Progenitor cell of endocrine pancreas (in vitro differentiated cells): ENCODE results near the gene GRIK1. TPM values are rescaled to one million over a fixed set of nuclear protein-coding genes. Genes with fewer than 3 reads are reported as not detected.

Source experiments
- DNase-seq: peaks from one replicate; pipeline ENCODE4 v3.0.0; 2021; ENCODE audit warnings: low spot score; ENCODE audit not compliant: unreplicated experiment
- H3K27ac Mint-ChIP-seq: 2 replicates; pipeline ENCODE4 v1.8.0; 2021; ENCODE audit warnings: mild to moderate bottlenecking, moderate library complexity, mixed read lengths
- H3K27me3 Mint-ChIP-seq: 2 replicates; pipeline ENCODE4 v1.8.0; 2021; ENCODE audit warnings: mixed read lengths
- H3K36me3 Mint-ChIP-seq: 2 replicates; pipeline ENCODE4 v1.8.0; 2022; ENCODE audit warnings: mixed read lengths; ENCODE audit not compliant: insufficient read depth
- H3K4me1 Mint-ChIP-seq: 2 replicates; pipeline ENCODE4 v1.8.0; 2021; ENCODE audit warnings: low read depth, mixed read lengths
- H3K4me3 Mint-ChIP-seq: 2 replicates; pipeline ENCODE4 v1.8.0; 2021; ENCODE audit warnings: low read depth, mild to moderate bottlenecking, moderate library complexity, mixed read lengths
- H3K9me3 Mint-ChIP-seq: 2 replicates; pipeline ENCODE4 v1.8.0; 2021; ENCODE audit warnings: low read depth, mixed read lengths
- CTCF ChIP-seq: fragments of 200-600 bp; sonication (generic); IDR thresholded peaks from one replicate; pipeline ENCODE4 v1.5.0; 2021; ENCODE audit warnings: antibody characterized with exemption, mild to moderate bottlenecking; ENCODE audit not compliant: unreplicated experiment
- total RNA-seq: library from RNA; stranded (reverse); gene quantifications from 2 replicates; pipeline ENCODE4 v1.2.1, GENCODE V29; 2021

GRIK1 gene
- total RNA-seq, 1 donor from 2014 or later: 0.26 TPM

GRCh38 chr21:29641001-29641634 lies 298.7 kb downstream of the GRIK1 start:
- H3K27me3 Mint-ChIP-seq: no peaks in the 10 kb centered on the region
- H3K9me3 Mint-ChIP-seq: no peaks in the 10 kb centered on the region
- no peak for DNase-seq
- no peak for TF ChIP-seq CTCF
- no peaks in the 10 kb centered on the region for H3K36me3 Mint-ChIP-seq
- H3K4me3 Mint-ChIP-seq: no peak overlapping the region
- H3K27ac Mint-ChIP-seq: no peak overlapping the region
- no peaks in the 10 kb centered on the region for H3K4me1 Mint-ChIP-seq

DNA sequence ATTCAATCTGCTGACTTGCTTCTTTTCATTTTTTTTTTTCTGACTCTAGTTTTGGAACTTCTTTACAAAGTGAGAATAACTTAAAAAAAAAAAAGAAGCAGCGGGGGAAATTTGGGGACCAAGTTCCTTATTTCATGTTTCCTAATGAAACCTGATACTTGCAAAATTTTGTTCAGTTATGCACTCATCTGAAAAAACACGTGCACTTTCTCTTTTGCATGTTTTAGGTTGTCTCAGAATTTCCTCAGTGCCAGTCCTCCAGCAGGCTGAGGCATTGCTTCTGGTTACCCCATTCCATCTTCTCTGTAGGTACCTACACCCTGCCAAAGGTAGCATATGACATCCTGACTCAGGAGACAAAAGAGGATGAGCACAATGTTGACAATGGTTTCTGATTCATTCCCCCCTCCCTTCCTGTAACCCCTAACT lies 299.7 kb downstream of the GRIK1 start:
- no peak overlapping the region for H3K27ac Mint-ChIP-seq
- no peak for TF ChIP-seq CTCF
- H3K4me1 Mint-ChIP-seq: no peaks in the 10 kb centered on the region
- no peaks in the 10 kb centered on the region for H3K27me3 Mint-ChIP-seq
- H3K36me3 Mint-ChIP-seq: no peaks in the 10 kb centered on the region
- H3K9me3 Mint-ChIP-seq: no peaks in the 10 kb centered on the region
- DNase-seq: no peak
- H3K4me3 Mint-ChIP-seq: no peak overlapping the region

- H3K27ac Mint-ChIP-seq: no peak overlapping the region
- no peak overlapping the region for H3K4me3 Mint-ChIP-seq
These were observed 300.3 kb downstream of the GRIK1 start for GRCh38 chr21:29639366-29640079.

GRCh38 chr21:29638761-29639327 lies 301.0 kb downstream of the GRIK1 start:
- no peaks in the 10 kb centered on the region for H3K4me1 Mint-ChIP-seq
- H3K27me3 Mint-ChIP-seq: no peaks in the 10 kb centered on the region
- no peak overlapping the region for H3K27ac Mint-ChIP-seq
- no peaks in the 10 kb centered on the region for H3K36me3 Mint-ChIP-seq
- no peak for TF ChIP-seq CTCF
- DNase-seq: no peak
- no peak overlapping the region for H3K4me3 Mint-ChIP-seq
- H3K9me3 Mint-ChIP-seq: no peaks in the 10 kb centered on the region

More at GRCh38 chr21:29639366-29640079, 300.3 kb downstream of the GRIK1 start:
- Mint-ChIP-seq H3K27me3 (no peaks in the 10 kb centered on the region), H3K4me1 (no peaks in the 10 kb centered on the region), H3K36me3 (no peaks in the 10 kb centered on the region), H3K9me3 (no peaks in the 10 kb centered on the region)
- no peak for DNase-seq
- no peak for TF ChIP-seq CTCF

GRCh38 chr21:29638138-29638537 lies 301.7 kb downstream of the GRIK1 start:
- Mint-ChIP-seq H3K36me3 (no peaks in the 10 kb centered on the region), H3K27ac (no peak overlapping the region), H3K4me1 (no peaks in the 10 kb centered on the region), H3K9me3 (no peaks in the 10 kb centered on the region), H3K4me3 (no peak overlapping the region), H3K27me3 (no peaks in the 10 kb centered on the region)
- TF ChIP-seq CTCF: no peak
- no peak for DNase-seq
